ENCODE data around the gene FGD1.
"Not testable (repeated sequence)": the region's sequence is repeated elsewhere in the genome, so short reads cannot be mapped to it uniquely, and the experiment has no call there.

Gene FGD1

DNA sequence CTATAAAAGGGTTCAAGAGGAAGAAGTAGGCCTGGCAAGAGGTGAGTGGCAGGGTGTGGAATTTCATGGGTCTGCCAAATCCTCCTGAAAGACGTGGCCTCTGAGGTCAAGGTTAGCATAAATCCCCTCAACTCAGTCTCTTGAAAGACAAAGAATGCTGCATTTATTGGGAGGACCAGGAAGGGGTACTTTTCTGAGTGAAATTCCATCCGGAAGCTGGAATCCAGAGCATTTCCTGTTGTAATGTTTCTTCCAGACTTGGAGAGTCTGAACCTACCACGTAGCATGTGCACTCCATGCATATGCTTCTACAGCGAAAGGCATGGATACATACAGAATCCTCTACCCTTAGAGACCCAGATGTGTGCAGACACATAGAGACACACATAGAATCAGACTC, 13.4 kb upstream of the FGD1 start:
- DNase-seq (ENCODE audit: low spot score), result no peak
- H3K4me3 ChIP-seq, result no peak overlapping the region
- TF ChIP-seq, protein P1, sequence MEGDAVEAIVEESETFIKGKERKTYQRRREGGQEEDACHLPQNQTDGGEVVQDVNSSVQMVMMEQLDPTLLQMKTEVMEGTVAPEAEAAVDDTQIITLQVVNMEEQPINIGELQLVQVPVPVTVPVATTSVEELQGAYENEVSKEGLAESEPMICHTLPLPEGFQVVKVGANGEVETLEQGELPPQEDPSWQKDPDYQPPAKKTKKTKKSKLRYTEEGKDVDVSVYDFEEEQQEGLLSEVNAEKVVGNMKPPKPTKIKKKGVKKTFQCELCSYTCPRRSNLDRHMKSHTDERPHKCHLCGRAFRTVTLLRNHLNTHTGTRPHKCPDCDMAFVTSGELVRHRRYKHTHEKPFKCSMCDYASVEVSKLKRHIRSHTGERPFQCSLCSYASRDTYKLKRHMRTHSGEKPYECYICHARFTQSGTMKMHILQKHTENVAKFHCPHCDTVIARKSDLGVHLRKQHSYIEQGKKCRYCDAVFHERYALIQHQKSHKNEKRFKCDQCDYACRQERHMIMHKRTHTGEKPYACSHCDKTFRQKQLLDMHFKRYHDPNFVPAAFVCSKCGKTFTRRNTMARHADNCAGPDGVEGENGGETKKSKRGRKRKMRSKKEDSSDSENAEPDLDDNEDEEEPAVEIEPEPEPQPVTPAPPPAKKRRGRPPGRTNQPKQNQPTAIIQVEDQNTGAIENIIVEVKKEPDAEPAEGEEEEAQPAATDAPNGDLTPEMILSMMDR (IDR thresholded peaks at IDR 0.05), result no peak
- H3K27ac ChIP-seq, result no peak overlapping the region

DNA sequence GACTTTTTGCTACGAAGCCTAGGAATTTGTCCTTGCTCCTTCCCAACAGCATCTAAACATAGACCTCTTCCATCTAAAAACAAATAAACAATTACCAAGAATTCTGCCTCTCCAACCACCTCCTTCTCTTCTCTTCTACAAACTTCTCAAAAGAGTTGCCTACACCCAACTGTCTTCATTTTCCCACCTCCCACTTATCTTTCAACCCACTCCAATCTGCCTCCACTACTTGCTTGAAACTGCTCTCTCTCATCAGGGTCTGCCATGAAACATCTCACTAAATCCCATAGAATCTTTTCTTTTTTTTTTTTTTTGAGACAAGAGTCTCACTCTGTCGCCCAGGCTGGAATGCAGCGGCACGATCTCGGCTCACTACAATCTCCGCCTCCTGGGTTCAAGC, 902 bp upstream of the FGD1 start:
- H3K27ac ChIP-seq, result peak overlapping the region in 1 of 2 donors; percentile 85
- TF ChIP-seq, protein P1 (IDR thresholded peaks at IDR 0.05), result no peak
- no peak for DNase-seq (ENCODE audit: low spot score)
- H3K4me3 ChIP-seq, result no peak overlapping the region

DNA sequence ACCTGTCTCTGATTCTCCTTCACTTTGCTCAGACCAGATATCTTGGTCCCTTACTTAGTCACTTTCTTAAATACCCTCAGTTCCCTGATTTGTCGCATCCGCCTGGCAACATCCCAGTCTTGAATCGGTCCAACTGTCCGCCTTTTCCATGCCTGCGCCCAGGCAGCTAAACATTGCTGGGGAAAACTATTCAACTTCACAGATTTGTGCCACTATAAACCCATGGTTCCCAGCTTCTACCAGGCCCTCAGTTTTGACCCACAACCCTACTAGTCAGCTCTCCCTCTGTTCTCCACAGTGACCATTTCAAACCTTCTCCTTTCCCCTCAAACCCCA, 451 bp upstream of the FGD1 start:
- TF ChIP-seq, protein P1 (IDR thresholded peaks at IDR 0.05), result no peak
- Histone ChIP-seq H3K27ac (peak overlapping the region; percentile 73 to 85), H3K4me3 (peak overlapping the region; percentile 74)
- no peak for DNase-seq (ENCODE audit: low spot score)

DNA sequence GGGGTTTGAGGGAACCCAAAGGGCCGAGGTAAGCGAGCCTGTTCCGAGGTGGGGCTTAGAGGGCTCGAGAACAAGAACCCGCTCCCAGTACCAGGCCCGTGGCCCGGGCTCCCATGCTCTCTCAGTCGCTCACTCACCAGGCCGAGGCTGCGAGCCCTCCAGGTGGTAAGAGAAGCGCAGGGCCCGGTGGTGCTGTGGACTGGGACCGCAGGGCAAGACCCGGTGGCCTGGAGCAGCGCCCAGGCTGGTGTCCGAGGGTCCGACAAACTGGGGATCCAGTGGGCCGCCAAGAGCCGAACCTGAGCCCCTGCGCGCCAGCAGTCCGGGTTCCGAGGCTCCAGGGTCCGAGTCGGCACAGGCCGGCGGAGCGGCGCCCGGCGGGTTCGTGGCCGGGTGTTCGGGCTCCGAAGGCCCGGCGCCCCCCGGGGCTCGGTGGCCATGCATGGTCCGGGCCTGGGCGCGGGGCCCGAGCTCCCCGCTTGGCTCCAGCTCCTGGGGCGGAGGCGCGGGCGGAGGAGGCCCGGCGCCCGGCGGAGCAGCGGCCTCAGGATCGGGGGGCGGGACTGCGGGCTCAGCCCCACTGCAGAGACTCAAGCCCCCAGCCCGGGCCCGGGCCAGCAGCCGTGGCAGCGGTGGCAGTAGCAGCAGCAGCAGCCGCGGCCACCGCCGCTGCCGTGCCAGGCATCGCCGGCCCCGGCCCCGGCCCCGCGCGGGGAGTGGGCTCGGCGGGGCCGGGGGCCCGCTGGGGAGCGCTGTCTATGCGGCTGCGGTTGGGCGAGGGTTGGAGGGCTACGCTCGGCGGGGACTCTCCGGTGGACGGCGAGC, 833 bp downstream of the FGD1 start:
- TF ChIP-seq, protein P1 (IDR thresholded peaks at IDR 0.05), result no peak
- Histone ChIP-seq H3K27ac (peak overlapping the region; percentile 73 to 85), H3K4me3 (peak overlapping the region; percentile 74)
- no peak for DNase-seq (ENCODE audit: low spot score)

DNA sequence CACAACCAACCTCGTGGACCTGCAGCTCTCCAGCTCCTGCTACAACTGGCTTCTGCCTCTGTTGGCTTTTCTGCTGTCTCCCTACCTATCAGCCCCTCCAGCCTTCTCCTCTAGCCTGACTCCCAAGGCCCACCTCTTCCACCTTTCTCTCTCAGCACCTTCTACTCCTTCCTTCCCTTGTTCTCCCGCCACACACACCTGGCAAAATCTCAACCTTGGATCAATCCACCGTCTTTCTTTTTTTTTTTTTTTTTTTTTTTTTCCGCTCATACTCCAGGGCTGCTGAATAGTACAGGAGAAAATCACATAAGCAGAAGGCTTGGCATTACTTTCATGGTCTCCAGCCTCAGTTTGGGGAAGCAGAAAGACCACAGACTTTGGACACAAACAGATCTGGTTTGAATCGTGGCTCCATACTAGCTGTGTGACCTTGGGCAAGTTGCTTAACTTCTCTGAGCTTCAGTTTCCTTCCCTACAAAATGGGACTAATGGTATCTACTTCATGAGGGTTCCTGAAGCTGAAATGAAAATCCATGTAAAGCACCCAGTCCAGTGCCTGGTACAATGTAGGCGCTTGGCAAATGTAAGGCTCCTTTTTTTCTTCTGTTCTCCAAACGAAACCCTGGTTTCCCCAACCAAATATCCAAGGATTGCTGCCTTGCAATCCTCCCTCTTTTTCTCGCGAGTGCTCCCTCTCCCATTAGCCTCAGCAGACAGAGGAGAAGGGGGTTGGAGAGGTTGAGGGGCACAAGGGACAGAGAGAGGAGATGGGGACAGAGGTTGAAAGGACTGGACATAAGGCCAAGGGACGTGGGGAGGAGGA, 1.7 kb downstream of the FGD1 start:
- Histone ChIP-seq H3K27ac (peak overlapping the region; percentile 73 to 85), H3K4me3 (peak overlapping the region; percentile 74)
- TF ChIP-seq, protein P1 (IDR thresholded peaks at IDR 0.05), result no peak
- DNase-seq (ENCODE audit: low spot score), result no peak

DNA sequence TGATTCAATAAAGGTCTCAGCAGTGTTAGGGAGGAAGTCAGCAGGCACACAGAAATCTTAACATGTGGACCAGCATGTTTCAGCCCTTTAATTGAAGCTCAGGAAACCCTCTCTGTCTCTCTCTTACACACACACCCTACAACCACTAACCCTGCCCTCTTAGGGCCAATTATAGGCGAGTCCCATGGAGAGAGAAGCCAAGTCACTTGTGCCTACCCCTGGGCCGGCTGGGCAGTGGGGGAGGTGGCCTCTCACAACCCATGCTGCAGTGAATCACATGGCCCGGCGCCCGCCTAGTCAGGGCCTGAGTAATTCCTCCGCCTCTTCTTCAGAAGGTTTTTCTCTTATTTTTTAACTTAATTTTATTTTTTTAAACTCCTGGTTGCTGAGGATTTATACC, 3.7 kb downstream of the FGD1 start:
- no peak for DNase-seq (ENCODE audit: low spot score)
- TF ChIP-seq, protein P1 (IDR thresholded peaks at IDR 0.05), result no peak
- H3K4me3 ChIP-seq, result peak overlapping the region; percentile 18
- no peak overlapping the region for H3K27ac ChIP-seq

DNA sequence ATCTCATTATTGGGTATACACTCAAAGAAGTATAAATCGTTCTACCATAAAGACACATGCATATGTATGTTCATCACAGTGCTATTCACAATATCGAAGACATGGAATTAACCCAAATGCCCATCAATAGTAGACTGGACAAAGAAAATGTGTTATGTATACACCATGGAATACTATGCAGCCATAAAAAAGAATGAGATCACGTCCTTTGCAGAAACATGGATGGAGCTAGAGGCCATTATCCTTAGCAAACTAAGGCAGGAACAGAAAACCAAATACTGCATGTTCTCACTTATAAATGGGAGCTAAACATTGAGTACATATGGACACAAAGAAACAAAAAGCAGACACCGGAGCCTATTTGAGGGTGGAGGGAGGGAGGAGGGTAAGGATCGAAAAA, 6.2 kb downstream of the FGD1 start:
- H3K4me3 ChIP-seq; H3K27ac ChIP-seq; DNase-seq (ENCODE audit: low spot score): not testable (repeated sequence)
